GM12878 (cell line): ENCODE results near the gene NINL.

Experiments
- ATF2 ChIP-seq: IDR thresholded peaks from 2 replicates; pipeline ENCODE4 v1.6.1; 2012; ENCODE audit warnings: low read length, inconsistent platforms
- CBX5 ChIP-seq: sonication (generic); IDR thresholded peaks from 2 replicates; pipeline ENCODE4 v1.6.1; 2016; ENCODE audit warnings: low read depth, moderate library complexity, mild to moderate bottlenecking, inconsistent platforms
- CREM ChIP-seq: IDR thresholded peaks from 2 replicates; pipeline ENCODE4 v1.6.1; 2014; ENCODE audit warnings: antibody characterized with exemption, low read depth
- E2F8 ChIP-seq: fragments of 450-650 bp; IDR thresholded peaks from 2 replicates; pipeline ENCODE4 v1.6.1; 2018; ENCODE audit warnings: mild to moderate bottlenecking, low read depth, moderate library complexity; ENCODE audit not compliant: partially characterized antibody
- EP300 ChIP-seq, 2 experiments: fragments of 150-350 bp in 1 of 2; IDR thresholded peaks; 2 replicates each; pipeline ENCODE4 v1.6.1; 2011 to 2012; ENCODE audit warnings: low read depth in 2 of 2, low read length in 2 of 2, borderline replicate concordance in 1 of 2, improper control_type of control experiment in 1 of 2, inconsistent platforms in 1 of 2; ENCODE audit not compliant: control insufficient read depth in 1 of 2
- EZH2 ChIP-seq: IDR thresholded peaks from 2 replicates; pipeline ENCODE4 v1.6.1; 2012; ENCODE audit warnings: low read depth, mild to moderate bottlenecking, control low read depth, inconsistent platforms, low read length, borderline replicate concordance; ENCODE audit not compliant: control insufficient read depth
- HDAC6 ChIP-seq: fragments of 200-600 bp; sonication (generic); IDR thresholded peaks from one replicate; pipeline ENCODE4 v1.8.0; 2017; ENCODE audit warnings: antibody characterized with exemption; ENCODE audit not compliant: unreplicated experiment
- POLR2AphosphoS5 ChIP-seq: IDR thresholded peaks from 2 replicates; pipeline ENCODE4 v1.6.1; 2011; ENCODE audit warnings: mild to moderate bottlenecking, low read length, inconsistent platforms
- TF ChIP-seq, protein P1 (sequence below), 3 experiments: IDR thresholded peaks in 2 of 3; conservative IDR thresholded peaks in 1 of 3; 2 replicates each; pipeline ENCODE4 v1.5.1; 2011; ENCODE audit warnings: low read depth in 3 of 3, low read length in 3 of 3, mild to moderate bottlenecking in 3 of 3, control low read depth in 2 of 3, moderate library complexity in 2 of 3, inconsistent platforms in 1 of 3, mixed read lengths in 1 of 3; ENCODE audit not compliant: control insufficient read depth in 2 of 3, insufficient read depth in 1 of 3; ENCODE audit errors: extremely low read depth in 1 of 3

DNA sequence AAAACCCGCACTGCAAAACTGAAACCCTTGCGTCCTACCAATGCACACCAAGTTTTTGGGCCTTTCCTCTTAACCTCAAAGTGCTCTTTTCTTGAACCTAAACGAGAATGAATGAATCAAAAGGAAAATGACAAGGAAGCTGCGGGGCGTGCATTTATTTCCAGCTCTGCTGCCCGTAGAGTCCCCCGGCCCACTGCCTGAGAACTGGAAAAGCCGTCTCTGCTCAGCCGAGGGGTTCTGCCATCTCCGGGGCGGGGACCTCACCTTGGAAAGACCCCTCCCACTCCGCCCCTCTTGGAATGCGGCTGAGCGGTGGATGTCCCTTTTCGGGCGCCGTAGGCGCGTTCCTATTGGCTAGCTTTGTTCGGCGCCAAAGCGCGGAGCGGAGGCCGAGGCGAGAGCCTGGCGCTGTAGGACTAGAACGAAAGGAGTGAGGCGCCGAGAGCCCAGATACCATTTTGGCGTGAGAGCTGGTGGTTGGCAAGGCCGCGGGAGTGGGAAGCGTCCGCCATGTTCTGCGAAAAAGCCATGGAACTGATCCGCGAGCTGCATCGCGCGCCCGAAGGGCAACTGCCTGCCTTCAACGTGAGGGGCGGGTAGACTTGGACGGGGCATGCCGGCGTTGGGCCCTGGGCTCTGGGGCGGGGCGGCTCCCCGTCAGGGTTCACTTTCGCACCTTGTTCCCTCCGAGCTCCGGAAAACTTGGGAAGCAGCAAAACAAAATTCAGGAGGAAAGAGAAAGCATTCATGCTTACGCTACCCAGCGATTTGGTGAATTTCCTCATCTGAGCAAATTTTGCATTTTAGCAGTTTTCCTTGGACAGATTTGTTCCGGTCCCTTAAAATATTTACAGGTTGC is 177.8 kb downstream of the NINL start, which contains the start of gene GINS1:
- TF ChIP-seq, protein P1, sequence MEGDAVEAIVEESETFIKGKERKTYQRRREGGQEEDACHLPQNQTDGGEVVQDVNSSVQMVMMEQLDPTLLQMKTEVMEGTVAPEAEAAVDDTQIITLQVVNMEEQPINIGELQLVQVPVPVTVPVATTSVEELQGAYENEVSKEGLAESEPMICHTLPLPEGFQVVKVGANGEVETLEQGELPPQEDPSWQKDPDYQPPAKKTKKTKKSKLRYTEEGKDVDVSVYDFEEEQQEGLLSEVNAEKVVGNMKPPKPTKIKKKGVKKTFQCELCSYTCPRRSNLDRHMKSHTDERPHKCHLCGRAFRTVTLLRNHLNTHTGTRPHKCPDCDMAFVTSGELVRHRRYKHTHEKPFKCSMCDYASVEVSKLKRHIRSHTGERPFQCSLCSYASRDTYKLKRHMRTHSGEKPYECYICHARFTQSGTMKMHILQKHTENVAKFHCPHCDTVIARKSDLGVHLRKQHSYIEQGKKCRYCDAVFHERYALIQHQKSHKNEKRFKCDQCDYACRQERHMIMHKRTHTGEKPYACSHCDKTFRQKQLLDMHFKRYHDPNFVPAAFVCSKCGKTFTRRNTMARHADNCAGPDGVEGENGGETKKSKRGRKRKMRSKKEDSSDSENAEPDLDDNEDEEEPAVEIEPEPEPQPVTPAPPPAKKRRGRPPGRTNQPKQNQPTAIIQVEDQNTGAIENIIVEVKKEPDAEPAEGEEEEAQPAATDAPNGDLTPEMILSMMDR (IDR thresholded peaks at IDR 0.05 in 2 of 3, conservative IDR thresholded peaks at IDR 0.05 in 1 of 3; ENCODE audit: control insufficient read depth in 2 of 3, extremely low read depth in 1 of 3, insufficient read depth in 1 of 3, low read depth in 3 of 3, low read length in 3 of 3): no peak
- TF ChIP-seq POLR2AphosphoS5 (peak; percentile 85), EZH2 (no peak), ATF2 (no peak), CREM (peak; percentile 42), CBX5 (peak; percentile 69; the same call in 1 of the 2 replicates), HDAC6 (peak; percentile 68), E2F8 (peak; percentile 35), EP300 (IDR thresholded peaks at IDR 0.05; ENCODE audit: borderline replicate concordance in 1 of 2, control insufficient read depth in 1 of 2, low read depth in 2 of 2, low read length in 2 of 2) (no peak)
